HepG2 (cell line): ENCODE data around the gene DSCAM. TPM values are rescaled to one million over a fixed set of nuclear protein-coding genes. Genes with fewer than 3 reads are reported as not detected.

Experiments used
- ATAC-seq: fragments of 200-7000 bp; cut with Tn5 transposase; 3 replicates; pipeline ENCODE4 v1.9.1; 2020; ENCODE audit warnings: mild to moderate bottlenecking, moderate library complexity
- BruUV-seq: library from RNA; stranded (reverse); fragments of 400-500 nt; replicated peaks from 2 replicates; lab custom pipeline; 2021; lab: Mats Ljungman, UMichigan
- CTCF ChIA-PET: fragments of 300-600 bp; formaldehyde crosslinking; extraction: SDS; loops from one replicate; lab custom pipeline; 2021; ENCODE audit warnings: low total read pairs, inconsistent platforms, low intra/inter-chr PET ratio; lab: Yijun Ruan, JAX
- POLR2A ChIA-PET: fragments of 350-600 bp; sonication (Branson Sonifier 250); formaldehyde crosslinking; loops from one replicate; lab custom pipeline; 2020; ENCODE audit warnings: antibody characterized with exemption, inconsistent platforms; lab: Yijun Ruan, JAX
- DNase-seq: peaks from one replicate; pipeline ENCODE4 v3.0.0-alpha.2; 2015; ENCODE audit warnings: low spot score
- FAIRE-seq: peaks from 3 replicates; lab custom pipeline; 2011; peaks lifted over from hg19 to GRCh38; lab: Jason Lieb, UNC
- H2AFZ ChIP-seq: one replicate; pipeline ENCODE4 v1.6.1; 2011; ENCODE audit warnings: low read length, inconsistent platforms
- H3K27ac ChIP-seq: fragments of 300-600 bp; 3 replicates; pipeline ENCODE4 v1.8.0; 2011; ENCODE audit warnings: mixed run types, mild to moderate bottlenecking, mixed read lengths, low read length, inconsistent platforms; ENCODE audit not compliant: insufficient read depth; ENCODE audit errors: extremely low read length
- H3K27me3 ChIP-seq, 2 experiments: fragments of 200-600 bp in 1 of 2; 2 replicates in 1 of 2; 3 replicates in 1 of 2; pipeline versions ENCODE4 v1.6.0 to v1.8.0; 2011; ENCODE audit warnings: low read length in 2 of 2, mild to moderate bottlenecking in 2 of 2, moderate library complexity in 2 of 2, inconsistent platforms in 1 of 2; ENCODE audit not compliant: insufficient read depth in 2 of 2, control insufficient read depth in 1 of 2
- H3K36me3 ChIP-seq, 2 experiments: fragments of 200-600 bp in 1 of 2; replicated peaks in 1 of 2; 2 replicates in 1 of 2; 3 replicates in 1 of 2; pipeline versions ENCODE4 v1.5.1 to v1.8.0; 2011; ENCODE audit warnings: low read length in 2 of 2, inconsistent platforms in 1 of 2; ENCODE audit not compliant: insufficient read depth in 2 of 2, control insufficient read depth in 1 of 2
- H3K4me1 ChIP-seq: 2 replicates; pipeline ENCODE4 v1.5.1; 2012; ENCODE audit warnings: low read length, inconsistent platforms; ENCODE audit not compliant: insufficient read depth
- H3K4me2 ChIP-seq: 2 replicates; pipeline ENCODE4 v1.6.0; 2011; ENCODE audit warnings: low read depth, low read length, inconsistent platforms
- H3K4me3 ChIP-seq, 3 experiments: fragments of 200-600 bp in 1 of 3; sonication (generic), shearing (Covaris generic) in 1 of 3; replicated peaks in 1 of 3; 2 replicates each; pipeline ENCODE4 v1.5.1; 2011 to 2016; ENCODE audit warnings: low read length in 3 of 3, inconsistent platforms in 2 of 3, low read depth in 2 of 3, mild to moderate bottlenecking in 2 of 3, control low read depth in 1 of 3, mixed read lengths in 1 of 3; ENCODE audit not compliant: insufficient read depth in 1 of 3
- H3K79me2 ChIP-seq: one replicate; pipeline ENCODE4 v1.6.1; 2011; ENCODE audit warnings: low read length, inconsistent platforms; ENCODE audit not compliant: insufficient read depth
- H3K9ac ChIP-seq: 2 replicates; pipeline ENCODE4 v1.6.0; 2011; ENCODE audit warnings: mild to moderate bottlenecking, low read depth, low read length, inconsistent platforms; ENCODE audit not compliant: insufficient read depth
- H3K9me3 ChIP-seq: 2 replicates; pipeline ENCODE4 v1.5.1; 2012; ENCODE audit warnings: mild to moderate bottlenecking, low read length
- H4K20me1 ChIP-seq: 2 replicates; pipeline ENCODE4 v1.6.0; 2011; ENCODE audit warnings: inconsistent platforms, mild to moderate bottlenecking, low read length, moderate library complexity; ENCODE audit not compliant: insufficient read depth
- CCDC6 ChIP-seq: sonication (generic); formaldehyde crosslinking; IDR thresholded peaks from 2 replicates; pipeline ENCODE4 v1.8.1; 2022; ENCODE audit warnings: mild to moderate bottlenecking, missing genetic modification reagents, moderate library complexity
- CSRNP2 ChIP-seq: sonication (generic); formaldehyde crosslinking; conservative IDR thresholded peaks from 2 replicates; pipeline ENCODE4 v1.8.0; 2022; ENCODE audit warnings: low read depth, missing genetic modification reagents
- HIVEP1 ChIP-seq: sonication (generic); formaldehyde crosslinking; IDR thresholded peaks from 2 replicates; pipeline ENCODE4 v1.4.0; 2020; ENCODE audit warnings: mild to moderate bottlenecking, missing genetic modification reagents
- TAF1 ChIP-seq: sonication (generic); formaldehyde crosslinking; IDR thresholded peaks from 2 replicates; pipeline ENCODE4 v1.4.0; 2020; ENCODE audit warnings: missing genetic modification reagents
- TBP ChIP-seq: sonication (generic); formaldehyde crosslinking; IDR thresholded peaks from 2 replicates; pipeline ENCODE4 v1.5.0; 2020; ENCODE audit warnings: missing genetic modification reagents
- TRIM22 ChIP-seq: fragments of 450-650 bp; IDR thresholded peaks from 2 replicates; pipeline ENCODE4 v1.6.1; 2017
- ZFP90 ChIP-seq: sonication (generic); formaldehyde crosslinking; IDR thresholded peaks from 2 replicates; pipeline ENCODE4 v1.8.0; 2022; ENCODE audit warnings: missing genetic modification reagents, mild to moderate bottlenecking, inconsistent platforms, borderline replicate concordance
- ZHX1 ChIP-seq: sonication (generic); formaldehyde crosslinking; IDR thresholded peaks from 2 replicates; pipeline ENCODE4 v1.8.1; 2022; ENCODE audit warnings: low read depth, mild to moderate bottlenecking, missing genetic modification reagents
- ZNF101 ChIP-seq: sonication (generic); formaldehyde crosslinking; IDR thresholded peaks from 2 replicates; pipeline ENCODE4 v1.4.0; 2020; ENCODE audit warnings: mild to moderate bottlenecking, low read depth, missing genetic modification reagents, borderline replicate concordance
- ZNF282 ChIP-seq: fragments of 450-650 bp; IDR thresholded peaks from 2 replicates; pipeline ENCODE4 v1.6.1; 2018; ENCODE audit not compliant: partially characterized antibody
- ZNF296 ChIP-seq: sonication (generic); formaldehyde crosslinking; conservative IDR thresholded peaks from 2 replicates; pipeline ENCODE4 v1.5.0; 2020; ENCODE audit warnings: mild to moderate bottlenecking, missing genetic modification reagents
- ZNF549 ChIP-seq: sonication (generic); formaldehyde crosslinking; IDR thresholded peaks from 2 replicates; pipeline ENCODE4 v1.5.0; 2020; ENCODE audit warnings: missing genetic modification reagents
- WGBS: methylation state at CpG from one replicate; pipeline ENCODE4 v1.1.6; 2017; ENCODE audit warnings: low lambda C conversion rate; 5-methylcytosine and 5-hydroxymethylcytosine counted together
- in situ Hi-C: cut with HindIII; loops from 2 replicates; pipeline ENCODE4 v1.10.0; 2017; ENCODE audit warnings: low pct_unique_long_range_greater_than_20kb; ENCODE audit not compliant: extremely low pct_ligation_motif_present
- intact Hi-C: fragments of 100-400 bp; cut with micrococcal nuclease; formaldehyde crosslinking; loops from one replicate; pipeline ENCODE4 v1.10.0; 2022; ENCODE audit not compliant: unreplicated experiment
- polyA plus RNA-seq, 8 experiments: library from polyadenylated mRNA; depleted of rRNA in 3 of 8; stranded (reverse) in 7 of 8; unstranded in 1 of 8; fragments of >200 nt; fragmentation: Illumina TruSeq in 4 of 8; extraction: Trizol in 4 of 8; gene quantifications; 2 replicates each; pipeline versions ENCODE4 v1.2.1 to v1.2.3, GENCODE V29; 2011 to 2016; ENCODE audit warnings: low read depth in 4 of 8, missing spikeins in 1 of 8, mixed read lengths in 1 of 8; ENCODE audit not compliant: insufficient read depth in 1 of 8
- total RNA-seq, 5 experiments: library from RNA; depleted of rRNA; stranded (reverse); fragments of >200 nt; fragmentation: Illumina TruSeq; extraction: Trizol; gene quantifications; 2 replicates each; pipeline ENCODE4 v1.2.3, GENCODE V29; 2016; ENCODE audit warnings: low read depth in 1 of 5

DSCAM gene
- total and polyA plus RNA-seq, 2 of the 13 experiments (the other 11 are each of a cell fraction or from before 2014, with no cell fraction given), result not detected

- intact Hi-C loops (no loop called here), in situ Hi-C loops (no loop called here)
- FAIRE-seq (no peak), ATAC-seq (no peak), DNase-seq (no peak)
- Histone ChIP-seq H3K27ac (no peak overlapping the region), H3K36me3 (no peaks in the 10 kb centered on the region), H3K4me2 (no peak overlapping the region), H2AFZ (no peak overlapping the region), H3K9ac (no peak overlapping the region), H3K4me3 (no peak overlapping the region), H4K20me1 (no peaks in the 10 kb centered on the region), H3K79me2 (no peaks in the 10 kb centered on the region), H3K4me1 (no peaks in the 10 kb centered on the region), H3K9me3 (peaks cover 93% of the 10 kb centered on the region), H3K27me3 (no peaks in the 10 kb centered on the region)
- WGBS, result 29% methylated on average over 4 of the region's 4 CpGs
- no TSS peak for BruUV-seq
- TF ChIP-seq ZNF296 (CRISPR knock-in tag) (no peak), ZNF101 (CRISPR knock-in tag) (no peak), TBP (CRISPR knock-in tag) (no peak), ZHX1 (CRISPR knock-in tag) (no peak), CCDC6 (no peak), ZNF549 (CRISPR knock-in tag) (no peak), HIVEP1 (CRISPR knock-in tag) (no peak), TAF1 (CRISPR knock-in tag) (no peak), CSRNP2 (CRISPR knock-in tag) (no peak), ZNF282 (no peak), TRIM22 (no peak), ZFP90 (CRISPR knock-in tag) (no peak)
- ChIA-PET POLR2A (no interaction called here), CTCF (no interaction called here)
These were observed 139.9 kb downstream of the DSCAM start for GRCh38 chr21:40706806-40707655.
